Fibroblast of skin of scalp (primary cell): ENCODE measurements around the gene ANKRD13A.
"Not testable (repeated sequence)": the region's sequence is repeated elsewhere in the genome, so short reads cannot be mapped to it uniquely, and the experiment has no call there.

Source experiments
- DNase-seq: peaks from one replicate; pipeline ENCODE4 v3.0.0-alpha.2; 2013

Gene ANKRD13A

GRCh38 chr12:109986236-109986635 lies 13.0 kb upstream of the ANKRD13A start:
- not testable (repeated sequence) for DNase-seq

DNA sequence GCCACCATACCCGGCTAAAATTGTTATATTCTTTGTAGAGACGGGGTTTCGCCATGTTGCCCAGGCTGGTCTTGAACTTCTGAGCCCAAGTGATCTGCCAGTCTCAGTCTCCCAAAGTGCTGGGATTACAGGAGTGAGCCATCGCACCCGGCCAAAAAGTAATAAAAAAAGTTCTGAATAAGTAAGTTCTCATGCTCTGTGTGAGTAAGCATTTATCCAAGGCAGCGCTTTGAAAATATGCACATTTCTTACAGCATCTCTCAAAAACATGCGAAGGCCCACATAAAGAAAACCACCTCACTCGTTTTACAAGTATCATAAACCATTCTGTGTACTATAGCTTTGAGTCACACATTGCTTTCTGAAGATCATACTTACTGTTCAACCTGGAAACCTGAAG lies 11.6 kb upstream of the ANKRD13A start:
- DNase-seq = no peak

- DNase-seq = no peak
These were observed 11.0 kb upstream of the ANKRD13A start for GRCh38 chr12:109988274-109988673.

DNA sequence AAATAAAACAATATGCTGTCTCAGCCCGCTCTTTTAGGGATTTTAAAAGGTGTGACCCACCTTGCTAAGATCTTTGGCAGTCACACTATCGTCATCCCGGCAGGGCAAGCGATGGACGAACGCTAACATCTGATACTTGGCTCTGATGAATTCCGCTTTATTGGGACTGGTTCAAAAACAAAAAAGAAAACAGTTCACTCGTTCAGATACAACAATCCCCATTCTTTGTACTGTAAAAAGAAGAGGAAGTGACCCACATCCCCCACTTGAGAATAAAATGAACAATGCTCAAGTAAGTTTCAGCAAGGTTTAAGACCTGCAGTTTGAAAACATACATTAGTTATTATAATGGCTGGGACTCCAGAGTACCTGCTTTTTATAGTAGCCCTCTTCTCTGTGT lies 10.3 kb upstream of the ANKRD13A start:
- DNase-seq = no peak

DNA sequence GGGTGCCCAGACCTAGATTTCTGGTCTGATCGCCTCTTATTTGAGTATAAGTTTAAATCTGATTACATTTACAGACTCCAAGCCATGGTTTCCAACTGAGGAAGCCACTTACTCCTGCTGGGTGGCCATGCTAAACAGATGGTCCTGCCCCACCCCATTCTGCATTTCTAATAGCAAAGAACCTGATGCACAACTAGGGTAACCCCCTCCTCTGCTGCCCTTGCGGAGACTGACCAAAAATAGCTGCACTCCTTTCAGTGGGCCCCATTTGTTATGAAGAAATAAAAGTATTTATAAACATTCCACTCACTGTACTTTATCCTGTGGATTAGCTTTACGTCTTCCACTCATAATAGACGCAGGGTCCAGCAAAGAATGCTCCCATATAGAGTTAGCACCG lies 9.8 kb upstream of the ANKRD13A start:
- no peak for DNase-seq

GRCh38 chr12:109991586-109991985 lies 7.6 kb upstream of the ANKRD13A start:
- DNase-seq = no peak

DNA sequence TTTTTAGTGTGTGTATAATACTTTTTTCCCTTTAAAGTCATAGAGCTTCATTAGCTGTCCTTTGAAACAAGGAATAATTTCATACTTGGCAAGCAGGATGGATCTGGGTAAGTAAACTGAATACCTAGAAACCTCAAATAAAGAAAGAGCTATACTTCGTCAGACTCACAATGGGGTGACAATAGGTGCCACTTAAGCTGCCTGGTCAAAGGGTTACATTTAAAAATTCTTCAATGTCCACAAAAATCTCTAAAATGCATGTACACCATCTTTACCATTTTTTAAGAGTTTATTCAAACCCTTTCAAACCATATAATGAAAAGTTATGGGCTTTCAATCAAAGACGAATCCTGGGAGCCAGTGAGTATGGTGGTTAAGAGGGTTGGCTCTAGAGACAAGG lies 6.1 kb upstream of the ANKRD13A start:
- no peak for DNase-seq

GRCh38 chr12:109994401-109995175 lies 4.6 kb upstream of the ANKRD13A start:
- no peak for DNase-seq

DNA sequence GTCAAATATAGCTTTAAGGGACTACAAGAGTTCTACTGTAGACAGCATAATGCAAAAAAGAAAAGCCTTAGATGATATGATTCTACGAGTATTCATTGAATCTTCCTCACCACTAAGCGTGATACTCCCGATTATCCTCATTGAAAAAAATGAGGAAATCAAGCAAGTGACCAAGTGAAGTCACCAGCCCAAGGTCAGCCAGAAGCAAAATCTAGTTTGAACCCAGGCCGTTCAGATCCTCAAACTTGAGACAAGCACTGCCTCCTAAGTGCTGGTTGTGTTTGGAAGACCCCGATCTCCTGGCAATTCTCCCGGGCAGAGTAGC lies 3.9 kb upstream of the ANKRD13A start:
- DNase-seq = no peak

- DNase-seq = peak; percentile 92
These were observed 3.3 kb upstream of the ANKRD13A start, which contains the start of gene GIT2 for GRCh38 chr12:109995686-109996482. Gene GIT2, minus strand, starts transcription at chr12:109996368. Its CDS starts 144 bp downstream, at chr12:109996224.

GRCh38 chr12:109996483-109996853 lies 2.8 kb upstream of the ANKRD13A start:
- DNase-seq = no peak

GRCh38 chr12:109997393-109997792 lies 1.8 kb upstream of the ANKRD13A start:
- no peak for DNase-seq

DNA sequence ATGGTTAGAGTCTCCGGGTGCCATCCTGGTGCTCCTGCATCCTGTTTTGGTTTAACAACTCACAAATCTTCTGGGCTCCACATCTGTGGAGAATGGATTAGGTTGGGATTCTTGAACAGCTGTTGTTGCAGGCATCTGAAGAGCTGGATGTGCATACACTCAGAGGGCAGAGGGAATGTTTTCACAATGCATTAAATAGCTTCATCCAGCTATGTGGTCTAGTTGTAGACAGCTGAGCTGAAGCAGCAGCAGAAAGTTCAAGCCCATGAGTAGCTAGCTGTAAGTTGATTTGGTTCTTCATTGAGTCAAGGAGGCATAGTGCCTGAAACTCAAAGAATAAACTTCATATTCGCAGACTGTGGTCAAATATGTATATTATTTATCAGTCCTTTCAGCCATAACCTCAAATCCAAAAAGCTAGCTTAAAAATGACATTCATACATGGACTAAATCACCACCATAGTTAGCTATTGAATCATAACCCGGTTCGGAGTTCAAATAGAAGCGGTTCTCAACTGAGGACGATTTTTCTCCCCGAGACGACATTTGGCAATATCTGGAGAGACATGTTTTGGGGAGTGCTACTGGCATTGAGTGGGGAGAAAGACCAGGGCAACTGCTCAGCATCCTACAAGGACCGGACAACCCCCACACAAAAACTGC lies 858 bp upstream of the ANKRD13A start:
- DNase-seq = peak; percentile 52

DNA sequence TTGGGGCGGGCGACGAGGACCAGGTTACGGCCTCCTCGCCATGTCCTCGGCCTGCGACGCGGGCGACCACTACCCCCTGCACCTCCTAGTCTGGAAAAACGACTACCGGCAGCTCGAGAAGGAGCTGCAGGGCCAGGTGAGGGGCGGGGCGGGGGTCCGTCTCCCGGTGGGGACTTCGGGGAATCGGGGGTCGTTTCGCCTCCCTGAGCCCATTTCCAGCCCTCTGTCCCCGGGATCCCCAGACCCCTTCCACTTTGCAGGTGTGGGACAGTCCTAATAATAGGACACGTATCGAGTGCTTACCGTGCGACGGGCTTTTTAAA lies 380 bp downstream of the ANKRD13A start:
- no peak for DNase-seq

- peak; percentile 43 for DNase-seq
These were observed 814 bp downstream of the ANKRD13A start for GRCh38 chr12:109999983-110000505.

DNA sequence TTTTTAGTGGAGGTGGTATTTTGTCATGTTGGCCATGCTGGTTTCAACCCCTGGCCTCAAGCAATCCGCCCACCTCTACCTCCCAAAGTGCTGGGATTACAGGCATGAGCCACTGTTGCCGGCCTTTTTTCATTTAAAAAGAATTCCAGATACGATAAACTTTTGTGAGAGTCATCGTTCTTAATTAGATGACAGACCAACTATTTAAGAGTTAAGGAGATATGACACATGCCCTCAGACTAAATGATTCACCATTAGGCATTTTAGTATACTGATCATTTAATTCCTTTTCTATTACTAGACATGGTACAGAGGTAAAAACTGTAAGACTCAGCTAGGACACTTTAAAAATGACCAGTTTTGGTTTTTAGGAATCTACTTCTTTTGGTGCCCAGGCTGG lies 2.4 kb downstream of the ANKRD13A start:
- DNase-seq = peak; percentile 86

DNA sequence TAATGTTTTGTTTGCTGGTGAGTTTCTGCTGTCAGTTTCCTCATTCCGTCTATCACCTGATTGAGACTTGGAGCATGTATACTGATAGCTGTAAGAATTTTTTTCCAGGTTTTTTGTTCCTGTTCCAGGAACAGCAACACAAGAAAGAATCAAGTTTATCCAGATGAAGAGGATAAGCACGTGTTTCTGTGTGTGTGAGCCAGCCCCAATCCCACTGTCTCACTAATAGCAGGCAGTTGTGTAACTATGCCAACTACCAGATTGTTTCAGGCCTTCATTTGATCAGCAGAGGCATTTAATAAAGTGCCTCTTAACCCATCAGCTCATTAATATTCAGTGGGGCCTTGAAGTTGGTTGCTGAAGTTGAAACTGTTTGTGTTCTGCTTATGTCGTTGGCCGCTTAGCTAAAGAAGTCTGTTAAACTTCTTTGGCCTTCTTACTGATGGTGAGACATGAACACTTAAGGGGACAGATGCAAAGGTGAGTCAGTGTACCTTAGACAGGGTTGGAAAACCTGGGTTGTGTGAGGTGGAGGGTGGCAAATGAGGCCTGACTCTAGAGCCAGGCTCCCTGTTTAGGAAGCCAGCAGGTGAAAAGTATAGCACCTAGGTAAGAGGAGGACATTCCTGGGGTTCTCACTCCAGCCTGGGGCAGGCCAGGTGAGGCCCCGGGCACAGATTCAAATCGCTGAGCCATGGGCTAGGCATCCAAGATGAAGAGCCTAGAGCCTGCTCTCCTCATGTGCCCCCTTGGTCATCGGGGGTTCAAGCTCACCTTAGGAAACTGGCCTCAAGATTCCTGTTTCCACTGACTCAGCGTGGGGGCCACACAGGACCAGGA lies 3.7 kb downstream of the ANKRD13A start:
- no peak for DNase-seq

- no peak for DNase-seq
These were observed 5.4 kb downstream of the ANKRD13A start for GRCh38 chr12:110004598-110004997.

DNA sequence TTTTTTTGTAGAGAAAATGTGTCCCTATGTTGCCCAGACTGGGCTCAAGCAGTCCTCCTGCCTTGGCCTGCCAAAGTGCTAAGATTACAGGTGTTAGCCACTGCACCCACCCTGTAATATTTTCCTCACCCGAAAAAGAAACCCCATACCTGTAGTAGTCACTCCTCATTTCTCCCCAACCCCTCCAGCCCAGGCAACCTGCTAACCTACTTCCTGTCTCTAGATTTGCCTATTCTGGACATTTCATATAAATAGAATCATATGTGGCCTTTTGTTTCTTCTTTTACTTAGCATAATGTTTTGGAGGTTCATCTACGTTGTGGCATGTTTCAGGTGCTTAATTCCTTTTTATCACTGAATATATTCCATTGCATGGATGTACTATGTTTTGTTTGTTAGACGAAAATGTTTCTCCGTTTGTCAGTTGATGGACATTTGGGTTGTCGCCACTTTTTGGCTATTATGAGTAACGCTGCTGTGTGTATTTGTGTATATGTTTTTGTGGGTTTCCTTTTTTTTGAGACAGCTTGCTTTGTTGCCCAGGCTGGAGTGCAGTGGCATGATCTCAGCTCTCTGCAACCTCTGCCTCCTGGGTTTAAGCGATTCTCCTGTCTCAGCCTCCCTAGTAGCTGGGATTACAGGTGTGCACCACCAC lies 6.2 kb downstream of the ANKRD13A start:
- no peak for DNase-seq

GRCh38 chr12:110006115-110006514 lies 6.9 kb downstream of the ANKRD13A start:
- no peak for DNase-seq

DNA sequence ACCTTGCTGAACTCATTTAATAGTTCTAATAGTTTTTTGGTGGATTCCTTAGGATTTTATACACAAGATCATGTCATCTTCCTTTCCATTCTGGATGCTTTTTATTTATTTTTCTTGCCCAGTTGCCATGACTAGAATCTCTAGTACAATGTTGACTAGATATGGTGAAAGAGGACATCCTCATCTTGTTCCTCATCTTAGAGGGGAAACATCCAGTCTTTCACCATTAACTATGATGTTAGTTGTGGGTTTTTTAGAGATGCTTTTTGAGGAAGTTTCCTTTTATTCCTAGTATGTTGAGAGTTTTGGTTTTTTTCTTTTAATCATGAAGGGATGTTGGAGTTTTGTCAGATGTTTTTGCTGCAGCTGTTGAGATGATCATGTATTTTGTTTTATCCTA lies 8.7 kb downstream of the ANKRD13A start:
- DNase-seq = no peak
